Loucy (cell line): ENCODE measurements around the gene FTCD.

Source experiments
- H2AFZ ChIP-seq: fragments of 200-600 bp; sonication (generic); 2 replicates; pipeline ENCODE4 v1.6.0; 2016; ENCODE audit warnings: antibody characterized with exemption, mild to moderate bottlenecking, low read length, moderate library complexity
- H3F3A ChIP-seq: fragments of 200-600 bp; 2 replicates; pipeline ENCODE4 v1.6.0; 2016; ENCODE audit warnings: antibody characterized with exemption, low read depth, mild to moderate bottlenecking
- H3K27me3 ChIP-seq: fragments of 200-600 bp; sonication (generic); 2 replicates; pipeline ENCODE4 v1.6.1; 2014; ENCODE audit warnings: low read length, mild to moderate bottlenecking; ENCODE audit not compliant: insufficient read depth, poor library complexity, severe bottlenecking
- H3K36me3 ChIP-seq: fragments of 200-600 bp; sonication (generic); 2 replicates; pipeline ENCODE4 v1.6.1; 2016; ENCODE audit warnings: low read length; ENCODE audit not compliant: insufficient read depth
- H3K4me1 ChIP-seq: fragments of 200-600 bp; sonication (generic); 2 replicates; pipeline ENCODE4 v1.5.1; 2014; ENCODE audit warnings: low read length, mild to moderate bottlenecking; ENCODE audit not compliant: insufficient read depth, poor library complexity, severe bottlenecking
- H3K4me2 ChIP-seq: fragments of 200-600 bp; sonication (generic); 2 replicates; pipeline ENCODE4 v1.6.0; 2014; ENCODE audit warnings: antibody characterized with exemption, low read length, low read depth, mild to moderate bottlenecking; ENCODE audit not compliant: poor library complexity, severe bottlenecking
- H3K4me3 ChIP-seq: fragments of 200-600 bp; sonication (generic); 2 replicates; pipeline ENCODE4 v1.5.1; 2014; ENCODE audit warnings: low read length, mild to moderate bottlenecking, mixed read lengths; ENCODE audit not compliant: poor library complexity, severe bottlenecking
- H3K79me2 ChIP-seq: fragments of 200-600 bp; sonication (generic); 2 replicates; pipeline ENCODE4 v1.6.1; 2014; ENCODE audit warnings: low read length; ENCODE audit not compliant: insufficient read depth
- H3K9ac ChIP-seq: fragments of 200-600 bp; sonication (generic); 2 replicates; pipeline ENCODE4 v1.6.0; 2014; ENCODE audit warnings: mild to moderate bottlenecking, low read depth, low read length, moderate library complexity; ENCODE audit not compliant: poor library complexity, severe bottlenecking
- H3K9me2 ChIP-seq: fragments of 200-600 bp; sonication (generic); replicated peaks from 2 replicates; pipeline ENCODE4 v1.6.1; 2016; ENCODE audit warnings: low read depth, low read length, mixed read lengths
- H3K9me3 ChIP-seq: fragments of 200-600 bp; sonication (generic); 2 replicates; pipeline ENCODE4 v1.6.1; 2014; ENCODE audit warnings: mild to moderate bottlenecking, antibody characterized with exemption, low read length, low read depth; ENCODE audit not compliant: insufficient read depth
- H4K20me1 ChIP-seq: fragments of 200-600 bp; sonication (generic); 2 replicates; pipeline ENCODE4 v1.6.0; 2014; ENCODE audit warnings: antibody characterized with exemption, low read length, mild to moderate bottlenecking; ENCODE audit not compliant: insufficient read depth, poor library complexity, severe bottlenecking
- CTCF ChIP-seq: fragments of 200-600 bp; sonication (generic); conservative IDR thresholded peaks from 2 replicates; pipeline ENCODE4 v1.5.1; 2014; ENCODE audit warnings: mild to moderate bottlenecking, antibody characterized with exemption, low read length
- EZH2phosphoT487 ChIP-seq: fragments of 200-600 bp; IDR thresholded peaks from 2 replicates; pipeline ENCODE4 v1.6.1; 2018; ENCODE audit warnings: antibody characterized with exemption, mild to moderate bottlenecking, moderate library complexity, borderline replicate concordance

Gene FTCD

GRCh38 chr21:46124083-46124925 lies 31.1 kb downstream of the FTCD start:
- Histone ChIP-seq H3F3A (no peaks in the 10 kb centered on the region), H3K79me2 (no peaks in the 10 kb centered on the region), H3K27me3 (no peaks in the 10 kb centered on the region), H3K9me3 (peaks cover 12% of the 10 kb centered on the region; the same call in 1 of the 2 replicates), H3K4me1 (no peaks in the 10 kb centered on the region), H4K20me1 (no peaks in the 10 kb centered on the region), H3K4me3 (no peak overlapping the region), H3K4me2 (no peak overlapping the region), H3K36me3 (no peaks in the 10 kb centered on the region), H2AFZ (no peak overlapping the region), H3K9ac (no peak overlapping the region), H3K9me2 (no peaks in the 10 kb centered on the region)
- TF ChIP-seq CTCF: no peak
- TF ChIP-seq EZH2phosphoT487: no peak

DNA sequence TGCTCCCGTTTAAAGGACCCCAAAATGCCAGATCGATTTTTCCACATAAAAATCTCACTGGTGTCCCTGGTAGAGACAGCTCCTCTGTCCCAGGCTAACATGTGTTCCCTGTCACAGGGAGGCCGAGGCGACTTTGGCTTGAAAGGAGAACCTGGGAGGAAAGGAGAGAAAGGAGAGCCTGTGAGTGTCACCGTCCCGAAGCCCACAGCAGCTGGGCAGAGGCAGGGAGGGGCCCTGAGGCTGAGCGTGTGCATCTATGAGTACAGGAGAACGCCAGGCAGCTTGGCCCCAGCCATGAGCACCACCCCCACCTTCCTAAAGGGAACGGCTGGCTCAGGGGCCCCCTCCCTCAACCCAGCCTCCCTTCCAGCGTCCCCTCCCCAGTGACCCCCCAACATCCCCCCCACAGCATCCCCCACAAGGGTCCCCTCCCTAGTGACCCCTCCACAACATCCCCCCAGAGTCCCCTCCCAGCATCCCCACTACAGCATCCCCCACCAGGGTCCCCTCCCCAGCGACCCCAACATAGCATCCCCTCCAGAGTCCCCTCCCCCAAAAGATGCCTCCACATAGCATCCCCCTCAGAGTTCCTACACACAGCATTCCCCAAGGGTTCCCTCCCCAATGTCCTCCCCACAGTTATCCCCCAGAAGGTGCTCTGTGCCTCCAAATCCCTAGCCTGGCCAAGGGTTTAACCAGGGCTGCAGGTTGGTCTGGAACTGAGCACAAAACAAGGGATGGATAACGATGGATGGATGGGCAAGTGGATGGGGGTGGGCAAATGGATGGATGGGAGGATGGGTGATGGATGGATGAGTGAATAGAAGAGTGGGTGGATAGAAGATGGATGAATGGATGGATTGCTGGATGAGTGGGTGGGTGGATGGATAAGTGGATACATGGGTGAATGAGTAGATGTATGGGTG lies 32.4 kb downstream of the FTCD start:
- Histone ChIP-seq H3K4me2 (no peak overlapping the region), H3K36me3 (no peaks in the 10 kb centered on the region), H4K20me1 (no peaks in the 10 kb centered on the region), H3K9me3 (peaks cover 11% of the 10 kb centered on the region; the same call in 1 of the 2 replicates), H2AFZ (no peak overlapping the region), H3K79me2 (no peaks in the 10 kb centered on the region), H3F3A (no peaks in the 10 kb centered on the region), H3K4me1 (no peaks in the 10 kb centered on the region), H3K9ac (no peak overlapping the region), H3K27me3 (no peaks in the 10 kb centered on the region), H3K9me2 (no peaks in the 10 kb centered on the region), H3K4me3 (no peak overlapping the region)
- TF ChIP-seq CTCF: no peak
- TF ChIP-seq EZH2phosphoT487: no peak

DNA sequence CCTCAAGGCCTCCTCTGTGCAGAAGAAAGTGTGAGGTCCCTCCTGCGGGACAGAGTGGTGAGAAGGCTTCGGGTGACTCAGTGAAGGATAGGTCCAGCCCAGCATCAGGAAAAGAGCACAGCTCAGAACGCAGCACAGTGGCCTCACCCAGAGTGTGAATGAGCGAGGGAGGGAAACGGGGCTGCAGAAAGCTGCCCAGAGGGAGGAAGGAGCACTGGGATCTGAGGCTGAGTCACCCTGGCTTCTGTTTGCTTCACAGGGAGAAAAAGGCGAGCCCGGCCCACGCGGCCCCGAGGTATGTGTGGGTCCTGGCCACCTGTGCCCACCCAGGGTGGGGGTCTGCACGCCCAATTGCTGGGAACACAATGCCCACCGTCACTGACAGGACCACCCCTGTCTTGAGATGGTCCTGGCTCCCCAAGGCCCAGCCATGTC lies 33.1 kb downstream of the FTCD start:
- Histone ChIP-seq H4K20me1 (no peaks in the 10 kb centered on the region), H3K4me1 (no peaks in the 10 kb centered on the region), H3K9ac (no peak overlapping the region), H3K79me2 (no peaks in the 10 kb centered on the region), H3K36me3 (no peaks in the 10 kb centered on the region), H3F3A (no peaks in the 10 kb centered on the region), H3K4me2 (no peak overlapping the region), H3K4me3 (no peak overlapping the region), H3K27me3 (no peaks in the 10 kb centered on the region), H2AFZ (no peak overlapping the region), H3K9me3 (peaks cover 11% of the 10 kb centered on the region; the same call in 1 of the 2 replicates), H3K9me2 (no peaks in the 10 kb centered on the region)
- no peak for TF ChIP-seq EZH2phosphoT487
- TF ChIP-seq CTCF: no peak
